ENCODE measurements around the gene CENPC. TPM values are rescaled to one million over a fixed set of nuclear protein-coding genes. Genes with fewer than 3 reads are reported as not detected.

CENPC gene
- total RNA-seq, 1 experiment from 2014 or later, result 11.8 TPM

DNA sequence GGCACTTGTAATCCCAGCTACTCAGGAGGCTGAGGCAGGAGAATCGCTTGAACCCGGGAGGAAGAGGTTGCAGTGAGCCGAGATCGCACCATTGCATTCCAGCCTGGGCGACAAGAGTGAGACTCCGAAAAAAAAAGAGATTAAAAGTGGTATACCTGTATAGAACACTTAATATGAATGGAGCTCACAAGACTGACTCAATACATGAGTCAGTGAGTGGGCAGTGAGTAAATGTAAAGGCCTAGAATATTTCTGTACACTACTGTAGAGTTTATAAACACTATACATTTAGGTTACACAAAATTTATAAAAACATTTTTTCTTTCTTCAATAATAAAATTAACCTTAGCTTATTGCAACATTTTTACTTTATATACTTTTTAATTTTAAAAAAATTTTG is 93.8 kb downstream of the CENPC start:
- Histone ChIP-seq H3K4me1 (ENCODE audit: insufficient read depth, low read length, poor library complexity, severe bottlenecking) (no peaks in the 10 kb centered on the region), H3K9me3 (ENCODE audit: low read depth, low read length, poor library complexity, severe bottlenecking) (no peaks in the 10 kb centered on the region), H3K4me3 (ENCODE audit: low read depth, low read length, poor library complexity, severe bottlenecking) (no peak overlapping the region), H3K27ac (ENCODE audit: low read depth, low read length, poor library complexity, severe bottlenecking) (no peak overlapping the region), H3K36me3 (ENCODE audit: insufficient read depth, low read length, poor library complexity, severe bottlenecking) (no peaks in the 10 kb centered on the region), H3K27me3 (replicated peaks; ENCODE audit: insufficient read depth, low read depth, low read length, poor library complexity) (no peaks in the 10 kb centered on the region)
- DNase-seq (ENCODE audit: low spot score), result no peak
- intact Hi-C loops (cut with micrococcal nuclease; ENCODE audit: unreplicated experiment), result no loop called here
- TF ChIP-seq EZH2 (IDR thresholded peaks at IDR 0.05; ENCODE audit: borderline replicate concordance, low read depth, low read length, poor library complexity, severe bottlenecking) (no peak), CTCF (conservative IDR thresholded peaks at IDR 0.05; ENCODE audit: low read depth, low read length) (no peak)
- ChIA-PET POLR2A (ENCODE audit: low non-redundant PET) (no interaction called here), CTCF (no interaction called here)
- BruUV-seq (replicated peaks), result no TSS peak

- Histone ChIP-seq H3K9me3 (ENCODE audit: low read depth, low read length, poor library complexity, severe bottlenecking) (no peaks in the 10 kb centered on the region), H3K4me1 (ENCODE audit: insufficient read depth, low read length, poor library complexity, severe bottlenecking) (no peaks in the 10 kb centered on the region), H3K36me3 (ENCODE audit: insufficient read depth, low read length, poor library complexity, severe bottlenecking) (no peaks in the 10 kb centered on the region), H3K4me3 (ENCODE audit: low read depth, low read length, poor library complexity, severe bottlenecking) (no peak overlapping the region), H3K27ac (ENCODE audit: low read depth, low read length, poor library complexity, severe bottlenecking) (no peak overlapping the region), H3K27me3 (replicated peaks; ENCODE audit: insufficient read depth, low read depth, low read length, poor library complexity) (no peaks in the 10 kb centered on the region)
- intact Hi-C loops (cut with micrococcal nuclease; ENCODE audit: unreplicated experiment), result no loop called here
- ChIA-PET POLR2A (ENCODE audit: low non-redundant PET) (no interaction called here), CTCF (no interaction called here)
- DNase-seq (ENCODE audit: low spot score), result no peak
- no TSS peak for BruUV-seq (replicated peaks)
- no peak for TF ChIP-seq CTCF (conservative IDR thresholded peaks at IDR 0.05; ENCODE audit: low read depth, low read length)
- TF ChIP-seq EZH2 (IDR thresholded peaks at IDR 0.05; ENCODE audit: borderline replicate concordance, low read depth, low read length, poor library complexity, severe bottlenecking), result no peak
Measured at GRCh38 chr4:67448621-67449020, 96.7 kb downstream of the CENPC start.

DNA sequence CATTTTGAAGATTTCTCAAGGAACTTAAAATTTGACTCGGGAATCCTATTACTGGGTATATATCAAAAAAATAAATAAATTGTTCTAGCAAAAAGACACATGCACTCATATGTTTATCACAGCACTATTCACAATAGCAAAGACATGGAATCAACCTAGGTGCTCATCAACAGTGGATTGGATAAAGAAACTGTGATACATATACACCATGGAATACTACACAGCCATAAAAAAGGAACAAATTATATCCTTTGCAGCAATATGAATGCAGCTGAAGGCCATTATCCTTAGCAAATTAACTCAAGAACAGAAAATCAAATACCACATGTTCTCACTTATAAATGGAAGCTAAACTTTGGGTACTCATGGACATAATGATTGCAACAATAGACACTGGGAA is 97.4 kb downstream of the CENPC start:
- POLR2A ChIA-PET (ENCODE audit: low non-redundant PET), result no interaction called here
- CTCF ChIA-PET, result no interaction called here
- Histone ChIP-seq H3K27me3 (replicated peaks; ENCODE audit: insufficient read depth, low read depth, low read length, poor library complexity) (no peaks in the 10 kb centered on the region), H3K4me1 (ENCODE audit: insufficient read depth, low read length, poor library complexity, severe bottlenecking) (no peaks in the 10 kb centered on the region), H3K36me3 (ENCODE audit: insufficient read depth, low read length, poor library complexity, severe bottlenecking) (no peaks in the 10 kb centered on the region), H3K9me3 (ENCODE audit: low read depth, low read length, poor library complexity, severe bottlenecking) (no peaks in the 10 kb centered on the region), H3K4me3 (ENCODE audit: low read depth, low read length, poor library complexity, severe bottlenecking) (no peak overlapping the region), H3K27ac (ENCODE audit: low read depth, low read length, poor library complexity, severe bottlenecking) (no peak overlapping the region)
- DNase-seq (ENCODE audit: low spot score), result no peak
- TF ChIP-seq CTCF (conservative IDR thresholded peaks at IDR 0.05; ENCODE audit: low read depth, low read length) (no peak), EZH2 (IDR thresholded peaks at IDR 0.05; ENCODE audit: borderline replicate concordance, low read depth, low read length, poor library complexity, severe bottlenecking) (no peak)
- intact Hi-C loops (cut with micrococcal nuclease; ENCODE audit: unreplicated experiment), result no loop called here
- no TSS peak for BruUV-seq (replicated peaks)

All from A673 (cell line).